Neural crest cell (in vitro differentiated cells): ENCODE results near the gene RETREG1. TPM values are rescaled to one million over a fixed set of nuclear protein-coding genes. Genes with fewer than 3 reads are reported as not detected.
"Not testable (repeated sequence)": the region's sequence is repeated elsewhere in the genome, so short reads cannot be mapped to it uniquely, and the experiment has no call there.

Source experiments
- DNase-seq: peaks from one replicate; pipeline ENCODE4 v3.0.0; 2021; ENCODE audit warnings: low read depth, mixed read lengths, low spot score
- H3K27ac Mint-ChIP-seq: one replicate; pipeline ENCODE4 v1.8.0; 2021; ENCODE audit warnings: mild to moderate bottlenecking, mixed read lengths; ENCODE audit not compliant: unreplicated experiment
- H3K27me3 Mint-ChIP-seq: 2 replicates; pipeline ENCODE4 v1.8.0; 2021; ENCODE audit warnings: low read depth, mild to moderate bottlenecking, mixed read lengths
- H3K36me3 Mint-ChIP-seq: 2 replicates; pipeline ENCODE4 v1.8.0; 2021; ENCODE audit warnings: low read depth, mild to moderate bottlenecking, mixed read lengths
- H3K4me1 Mint-ChIP-seq: 2 replicates; pipeline ENCODE4 v1.8.0; 2021; ENCODE audit warnings: mixed read lengths
- H3K4me3 Mint-ChIP-seq: one replicate; pipeline ENCODE4 v1.8.0; 2021; ENCODE audit warnings: mild to moderate bottlenecking, mixed read lengths
- H3K9me3 Mint-ChIP-seq: 2 replicates; pipeline ENCODE4 v1.8.0; 2021; ENCODE audit warnings: mixed read lengths
- total RNA-seq: library from RNA; stranded (reverse); gene quantifications from 2 replicates; pipeline ENCODE4 v1.2.1, GENCODE V29; 2021
- TF ChIP-seq, protein P1 (sequence below): fragments of 200-600 bp; sonication (generic); conservative IDR thresholded peaks from 2 replicates; pipeline ENCODE4 v1.5.0; 2021; ENCODE audit warnings: antibody characterized with exemption, mild to moderate bottlenecking

Gene RETREG1
- total RNA-seq, 1 donor from 2014 or later = 6.2 TPM

DNA sequence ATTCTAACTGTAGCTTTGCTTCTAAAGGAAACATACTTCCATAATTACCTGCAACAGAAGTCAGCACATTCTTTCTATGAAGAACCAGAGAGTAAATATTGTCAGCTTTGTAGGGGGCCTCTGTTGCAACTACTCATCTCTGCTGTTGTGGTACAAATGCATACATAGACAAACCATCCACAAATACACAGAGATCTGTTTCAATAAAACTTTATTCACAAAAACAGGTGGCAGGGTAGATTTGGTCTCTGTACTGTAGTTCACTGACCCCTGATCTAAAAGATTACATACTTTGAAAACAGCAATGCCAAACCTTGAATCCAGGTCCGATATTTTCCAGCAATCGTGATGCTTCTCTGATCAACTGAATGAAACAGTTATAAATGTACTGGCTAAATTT, 44.9 kb upstream of the RETREG1 start:
- no peak for DNase-seq
- H3K27me3 Mint-ChIP-seq = no peaks in the 10 kb centered on the region
- H3K4me3 Mint-ChIP-seq = no peak overlapping the region
- H3K9me3 Mint-ChIP-seq = no peaks in the 10 kb centered on the region
- no peak overlapping the region for H3K27ac Mint-ChIP-seq
- peaks cover 3% of the 10 kb centered on the region for H3K4me1 Mint-ChIP-seq
- TF ChIP-seq, protein P1, sequence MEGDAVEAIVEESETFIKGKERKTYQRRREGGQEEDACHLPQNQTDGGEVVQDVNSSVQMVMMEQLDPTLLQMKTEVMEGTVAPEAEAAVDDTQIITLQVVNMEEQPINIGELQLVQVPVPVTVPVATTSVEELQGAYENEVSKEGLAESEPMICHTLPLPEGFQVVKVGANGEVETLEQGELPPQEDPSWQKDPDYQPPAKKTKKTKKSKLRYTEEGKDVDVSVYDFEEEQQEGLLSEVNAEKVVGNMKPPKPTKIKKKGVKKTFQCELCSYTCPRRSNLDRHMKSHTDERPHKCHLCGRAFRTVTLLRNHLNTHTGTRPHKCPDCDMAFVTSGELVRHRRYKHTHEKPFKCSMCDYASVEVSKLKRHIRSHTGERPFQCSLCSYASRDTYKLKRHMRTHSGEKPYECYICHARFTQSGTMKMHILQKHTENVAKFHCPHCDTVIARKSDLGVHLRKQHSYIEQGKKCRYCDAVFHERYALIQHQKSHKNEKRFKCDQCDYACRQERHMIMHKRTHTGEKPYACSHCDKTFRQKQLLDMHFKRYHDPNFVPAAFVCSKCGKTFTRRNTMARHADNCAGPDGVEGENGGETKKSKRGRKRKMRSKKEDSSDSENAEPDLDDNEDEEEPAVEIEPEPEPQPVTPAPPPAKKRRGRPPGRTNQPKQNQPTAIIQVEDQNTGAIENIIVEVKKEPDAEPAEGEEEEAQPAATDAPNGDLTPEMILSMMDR = no peak
- peaks cover 3% of the 10 kb centered on the region for H3K36me3 Mint-ChIP-seq

DNA sequence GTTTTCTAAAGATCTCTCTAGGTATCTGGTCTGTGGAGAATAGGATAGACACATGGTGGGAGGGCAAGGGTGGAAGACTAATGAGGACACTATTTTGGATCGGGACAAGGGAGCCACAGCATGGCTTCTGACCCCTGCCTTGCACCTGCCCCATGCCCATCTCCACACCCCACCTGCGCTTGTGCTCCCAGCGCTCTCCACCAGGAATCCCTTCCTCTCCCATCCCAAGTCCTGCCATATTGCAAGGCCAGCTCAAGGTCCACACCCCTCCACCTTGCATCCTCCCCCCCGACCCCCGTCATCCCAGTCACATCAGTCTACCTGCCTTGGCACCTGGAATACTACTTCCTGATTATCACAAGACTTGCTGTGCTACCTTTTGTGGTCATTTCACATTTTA, 44.2 kb upstream of the RETREG1 start:
- Mint-ChIP-seq H3K4me3 (no peak overlapping the region), H3K4me1 (peaks cover 3% of the 10 kb centered on the region), H3K36me3 (peaks cover 3% of the 10 kb centered on the region), H3K27ac (no peak overlapping the region), H3K27me3 (no peaks in the 10 kb centered on the region), H3K9me3 (no peaks in the 10 kb centered on the region)
- DNase-seq = no peak
- TF ChIP-seq, protein P1 = no peak

DNA sequence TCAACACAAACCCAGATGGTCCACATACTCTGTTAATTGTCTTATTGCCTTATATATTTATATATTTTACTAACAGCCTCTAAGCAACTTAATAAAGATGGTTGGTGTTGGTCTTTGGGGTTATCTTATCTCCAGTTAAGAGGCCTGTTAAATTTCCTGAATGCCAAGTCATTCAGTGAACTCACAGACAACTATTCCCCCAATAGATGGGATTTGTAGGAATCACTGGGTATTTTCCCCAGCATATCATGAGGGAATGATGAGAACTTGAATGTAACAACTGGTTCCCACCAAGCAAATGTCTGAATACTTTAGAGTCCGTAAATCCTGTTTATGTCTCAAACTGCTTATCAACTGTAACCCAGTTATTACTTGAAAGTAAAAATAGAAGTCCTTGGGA, 42.7 kb upstream of the RETREG1 start:
- H3K4me3 Mint-ChIP-seq = no peak overlapping the region
- peaks cover 3% of the 10 kb centered on the region for H3K4me1 Mint-ChIP-seq
- DNase-seq = no peak
- H3K27me3 Mint-ChIP-seq = no peaks in the 10 kb centered on the region
- no peaks in the 10 kb centered on the region for H3K9me3 Mint-ChIP-seq
- H3K27ac Mint-ChIP-seq = no peak overlapping the region
- H3K36me3 Mint-ChIP-seq = peaks cover 3% of the 10 kb centered on the region
- TF ChIP-seq, protein P1 = no peak

DNA sequence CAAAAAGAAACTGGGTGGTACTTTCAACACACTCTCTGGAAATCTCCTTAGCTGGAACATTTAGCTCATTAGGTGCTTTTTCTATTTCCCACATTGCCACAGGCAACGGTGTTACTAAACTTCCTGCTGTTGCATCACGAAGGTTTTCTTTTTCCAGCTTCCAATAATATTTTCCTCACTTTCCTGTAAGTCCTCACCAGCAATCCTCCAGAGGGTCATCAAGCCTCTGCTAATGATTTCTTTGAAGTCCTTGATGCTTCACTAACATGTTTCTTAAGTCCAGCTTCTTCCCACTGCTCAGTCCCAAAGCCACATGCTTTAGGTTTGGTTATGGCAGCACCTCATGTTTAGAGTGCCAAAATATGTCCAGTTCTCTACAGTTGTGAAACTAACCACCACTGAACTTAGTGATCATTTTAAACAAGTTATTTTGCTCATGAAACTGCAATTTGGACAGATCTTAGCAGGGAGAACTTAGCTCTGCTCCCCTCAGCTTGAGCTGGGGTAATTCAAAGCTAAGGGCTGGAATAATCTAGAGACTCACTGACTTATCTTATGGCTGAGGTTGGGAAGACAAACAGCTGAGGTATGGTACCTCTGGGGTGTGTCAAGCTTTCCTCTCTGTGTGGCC, 39.9 kb upstream of the RETREG1 start:
- Mint-ChIP-seq H3K9me3 (no peaks in the 10 kb centered on the region), H3K36me3 (no peaks in the 10 kb centered on the region)

DNA sequence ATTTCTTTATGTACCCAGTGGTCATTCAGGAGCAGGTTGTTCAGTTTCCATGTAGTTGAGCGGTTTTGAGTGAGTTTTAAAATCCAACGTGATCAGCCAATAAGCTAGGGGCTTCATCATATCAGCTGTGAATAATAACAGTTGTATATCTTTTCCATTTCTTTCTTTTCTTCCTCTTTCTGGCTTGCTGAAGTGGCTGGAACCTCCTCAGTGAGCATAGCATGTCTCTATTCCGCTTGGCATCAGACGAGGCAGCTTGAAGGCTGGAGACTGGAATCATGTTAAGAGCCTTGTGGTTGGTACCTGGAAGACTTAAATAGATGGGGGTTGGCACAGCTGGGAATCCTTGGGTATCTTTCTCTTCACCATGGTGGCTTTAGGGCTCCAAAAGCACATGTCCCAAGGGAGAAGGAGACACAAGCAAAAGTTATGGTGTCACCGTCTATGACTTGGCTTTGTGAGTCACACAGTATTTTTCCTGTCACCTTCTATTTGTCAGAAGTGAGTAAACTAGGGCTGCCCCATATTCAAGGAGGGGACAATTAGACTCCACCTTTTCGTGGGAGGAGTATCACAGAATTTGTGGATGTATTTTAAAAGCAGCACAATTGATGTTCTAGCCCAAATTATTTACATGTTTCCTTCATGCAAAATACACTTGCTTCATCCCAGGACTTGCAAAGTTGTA, 38.0 kb upstream of the RETREG1 start:
- DNase-seq = no peak
- Mint-ChIP-seq H3K4me1 (no peaks in the 10 kb centered on the region), H3K9me3 (peaks cover 2% of the 10 kb centered on the region), H3K27ac (no peak overlapping the region), H3K36me3 (no peaks in the 10 kb centered on the region), H3K4me3 (no peak overlapping the region), H3K27me3 (no peaks in the 10 kb centered on the region)
- TF ChIP-seq, protein P1 = no peak

More for the DNA sequence above, 39.9 kb upstream of the RETREG1 start:
- DNase-seq = no peak
- H3K4me3 Mint-ChIP-seq = no peak overlapping the region
- H3K4me1 Mint-ChIP-seq = no peaks in the 10 kb centered on the region
- no peak overlapping the region for H3K27ac Mint-ChIP-seq
- TF ChIP-seq, protein P1 = no peak
- no peaks in the 10 kb centered on the region for H3K27me3 Mint-ChIP-seq

DNA sequence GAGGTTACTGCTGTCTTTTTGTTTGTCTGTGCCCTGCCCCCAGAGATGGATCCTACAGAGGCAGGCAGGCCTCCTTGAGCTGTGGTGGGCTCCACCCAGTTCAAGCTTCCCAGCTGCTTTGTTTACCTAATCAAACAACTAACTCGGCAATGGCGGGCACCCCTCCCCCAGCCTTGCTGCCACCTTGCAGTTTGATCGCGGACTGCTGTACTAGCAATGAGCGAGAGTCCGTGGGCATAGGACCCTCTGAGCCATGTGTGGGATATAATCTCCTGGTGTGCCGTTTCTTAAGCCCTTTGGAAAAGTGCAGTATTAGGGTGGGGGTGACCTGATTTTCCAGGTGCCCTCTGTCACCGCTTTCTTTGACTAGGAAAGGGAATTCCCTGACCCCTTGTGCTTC, 31.9 kb upstream of the RETREG1 start:
- not testable (repeated sequence) for H3K27ac Mint-ChIP-seq, H3K4me1 Mint-ChIP-seq, H3K36me3 Mint-ChIP-seq, H3K9me3 Mint-ChIP-seq, H3K27me3 Mint-ChIP-seq, H3K4me3 Mint-ChIP-seq, DNase-seq
